HG02884 (cell line): ENCODE data around the gene ALDH1L1.

Source experiments
- ATAC-seq: cut with Tn5 transposase; IDR thresholded peaks from one replicate; pipeline ENCODE4 v1.9.1; 2021; ENCODE audit warnings: mild to moderate bottlenecking, moderate library complexity; ENCODE audit not compliant: unreplicated experiment

The ALDH1L1 gene

DNA sequence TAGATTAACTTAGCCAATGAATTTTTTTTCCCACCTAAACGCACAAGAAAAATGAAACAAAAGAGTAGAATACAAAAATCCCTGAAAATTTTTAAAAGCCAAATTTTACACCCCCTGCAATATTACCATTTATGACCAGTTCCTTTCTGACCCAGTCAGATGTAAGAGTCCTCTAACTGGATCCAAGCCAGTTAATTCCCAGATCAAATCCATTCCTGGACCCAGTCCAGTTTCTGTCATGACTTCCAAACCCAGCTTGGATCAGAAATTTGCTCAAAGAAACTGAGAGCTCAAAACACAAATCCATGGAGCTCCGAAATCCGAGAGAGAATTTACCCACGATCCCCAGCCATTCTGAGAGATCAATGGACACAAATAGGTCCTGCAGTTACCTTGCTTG lies 17.0 kb upstream of the ALDH1L1 start:
- no peak for ATAC-seq

DNA sequence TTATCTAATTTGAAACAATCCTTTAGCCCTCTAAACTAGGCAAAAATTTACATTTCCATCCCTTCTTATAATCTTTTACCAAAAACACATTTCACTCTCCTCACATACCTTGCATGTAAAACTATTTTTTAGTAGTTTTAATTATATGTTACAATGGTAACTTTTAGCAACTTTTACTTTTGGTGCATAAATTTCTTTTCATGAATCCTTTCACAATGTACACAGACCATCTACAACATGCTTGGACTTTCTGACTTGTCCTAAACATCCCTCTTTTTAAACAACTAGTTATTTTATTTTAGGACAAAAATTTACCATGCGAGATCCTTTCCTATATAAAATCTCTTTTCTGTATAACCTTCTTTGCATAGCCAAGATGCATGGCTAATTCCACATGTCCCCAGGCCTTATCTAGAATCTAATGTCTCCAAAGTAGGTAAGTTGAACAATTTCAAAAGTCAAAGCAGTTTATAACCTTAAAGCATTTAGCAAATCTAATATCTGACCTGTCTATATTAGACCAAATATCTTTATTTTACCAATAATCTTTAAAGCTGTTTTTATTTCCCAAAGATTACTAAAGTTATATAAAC lies 14.4 kb upstream of the ALDH1L1 start:
- ATAC-seq = no peak

DNA sequence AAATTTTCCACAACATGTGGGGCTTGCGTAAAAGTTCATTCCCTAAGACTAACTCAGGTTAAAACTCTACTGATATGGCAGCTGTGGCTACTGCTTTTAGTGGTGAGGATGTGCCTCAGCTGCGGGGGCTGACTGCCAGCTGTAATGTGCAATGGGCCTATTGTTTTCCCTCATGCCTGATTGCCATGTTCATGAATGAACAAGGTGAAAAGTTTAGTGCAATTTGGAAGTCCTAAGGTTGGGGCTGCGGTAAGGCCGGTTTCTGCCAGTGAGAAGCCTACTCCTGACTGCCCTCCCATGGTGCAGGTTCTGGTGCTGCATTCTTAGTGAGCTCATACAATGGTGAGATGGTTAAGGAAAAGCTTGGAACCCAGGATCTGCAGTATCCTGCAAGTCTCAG lies 10.9 kb upstream of the ALDH1L1 start:
- no peak for ATAC-seq

DNA sequence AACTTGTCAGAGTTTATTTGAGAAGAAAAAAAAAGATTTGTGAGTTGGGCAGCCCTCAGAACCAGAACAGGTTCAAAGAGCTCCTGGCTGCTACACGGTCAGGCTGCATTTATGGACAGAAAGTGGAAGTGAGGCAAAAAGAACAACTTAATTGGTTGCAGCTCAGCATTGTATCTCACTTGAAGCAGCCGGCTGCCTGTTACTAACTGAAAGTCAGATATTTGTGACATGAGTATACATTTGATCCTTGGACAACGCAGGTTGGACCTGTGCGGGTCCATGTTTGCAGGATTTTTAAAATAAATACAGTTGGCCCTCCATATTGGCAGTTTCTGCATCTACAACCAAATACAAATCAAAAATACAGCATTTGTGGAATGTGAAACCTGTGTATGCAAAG lies 7.5 kb upstream of the ALDH1L1 start:
- no peak for ATAC-seq

DNA sequence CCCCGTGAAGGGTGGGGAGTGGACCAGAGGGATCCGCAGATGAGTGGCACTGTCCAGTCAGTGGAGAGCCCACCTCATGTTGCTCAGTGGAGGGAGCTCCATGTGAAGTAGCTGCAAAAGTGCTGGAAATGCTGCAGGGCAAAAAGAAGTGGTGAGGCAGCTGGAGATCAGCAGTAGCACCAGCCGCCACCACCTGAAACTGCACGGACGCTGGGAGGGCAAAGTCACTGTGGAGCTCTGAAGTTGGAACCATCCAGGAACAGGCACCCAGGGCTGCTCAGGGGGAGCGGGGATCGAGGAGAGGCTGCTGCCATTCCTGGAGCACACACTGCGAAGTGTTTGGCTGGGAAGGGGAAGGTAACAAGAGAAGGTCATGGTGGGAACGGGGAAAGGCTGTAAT lies 6.4 kb upstream of the ALDH1L1 start:
- no peak for ATAC-seq

DNA sequence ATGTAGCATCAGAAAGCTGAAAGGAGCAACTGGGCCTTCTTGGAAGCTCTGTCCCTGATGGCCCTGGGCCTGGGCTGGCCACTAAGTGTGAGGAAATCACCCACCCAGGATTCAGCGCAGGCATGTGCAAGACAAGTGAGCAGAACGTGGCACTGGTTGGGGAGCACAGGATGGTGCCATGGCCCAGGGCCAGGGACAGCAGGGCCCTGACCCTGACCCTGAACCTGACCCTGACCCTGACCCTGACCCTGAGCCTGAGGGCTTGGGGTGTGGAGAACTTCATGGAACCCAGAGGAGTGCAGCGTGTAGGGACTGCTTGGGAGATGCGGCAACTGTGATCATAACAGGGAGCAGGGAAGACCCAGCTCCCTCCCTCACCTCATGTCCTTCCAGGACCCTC lies 5.9 kb upstream of the ALDH1L1 start:
- ATAC-seq = no peak

DNA sequence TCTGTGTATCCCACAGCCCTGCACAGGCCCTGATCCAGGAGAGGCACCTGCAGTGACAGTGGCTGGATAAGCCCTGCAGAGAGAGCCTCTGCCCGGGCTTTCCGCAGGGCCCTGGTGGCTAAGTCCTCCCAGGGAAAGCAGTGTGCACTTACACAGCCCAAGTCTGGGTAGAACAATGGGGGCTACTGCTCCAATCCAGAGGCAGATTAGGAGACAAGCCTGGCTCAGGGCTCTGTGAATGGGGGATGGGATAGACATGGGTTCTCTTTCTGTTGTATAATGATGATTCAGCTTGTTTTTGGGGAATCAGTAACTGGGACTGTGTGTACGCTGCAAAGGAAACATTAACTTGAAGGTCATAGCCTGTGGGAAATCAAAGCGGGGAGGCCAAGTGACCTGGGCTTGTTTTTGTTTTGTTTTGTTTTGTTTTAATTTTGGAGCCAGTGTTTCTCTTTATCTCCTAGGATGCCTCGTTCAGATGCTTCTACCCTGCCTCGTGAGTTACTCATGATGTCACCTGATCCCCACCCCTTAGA lies 4.1 kb upstream of the ALDH1L1 start:
- ATAC-seq = no peak

DNA sequence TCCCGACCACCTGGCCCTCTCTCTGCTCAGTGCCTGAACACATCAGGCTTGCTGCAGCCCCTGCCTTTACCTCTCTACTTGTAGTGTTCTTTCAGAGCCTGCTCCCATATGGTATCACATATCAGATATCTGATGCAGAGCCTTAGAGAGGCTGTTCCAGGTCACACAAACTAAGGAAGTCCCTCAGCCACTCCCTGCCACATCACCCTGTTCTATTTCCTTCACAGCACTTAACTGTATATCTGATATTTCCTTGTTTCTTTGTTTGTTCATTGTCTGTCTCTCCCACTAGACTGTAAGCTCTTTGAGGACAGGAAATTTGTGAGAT lies 976 bp upstream of the ALDH1L1 start:
- no peak for ATAC-seq

DNA sequence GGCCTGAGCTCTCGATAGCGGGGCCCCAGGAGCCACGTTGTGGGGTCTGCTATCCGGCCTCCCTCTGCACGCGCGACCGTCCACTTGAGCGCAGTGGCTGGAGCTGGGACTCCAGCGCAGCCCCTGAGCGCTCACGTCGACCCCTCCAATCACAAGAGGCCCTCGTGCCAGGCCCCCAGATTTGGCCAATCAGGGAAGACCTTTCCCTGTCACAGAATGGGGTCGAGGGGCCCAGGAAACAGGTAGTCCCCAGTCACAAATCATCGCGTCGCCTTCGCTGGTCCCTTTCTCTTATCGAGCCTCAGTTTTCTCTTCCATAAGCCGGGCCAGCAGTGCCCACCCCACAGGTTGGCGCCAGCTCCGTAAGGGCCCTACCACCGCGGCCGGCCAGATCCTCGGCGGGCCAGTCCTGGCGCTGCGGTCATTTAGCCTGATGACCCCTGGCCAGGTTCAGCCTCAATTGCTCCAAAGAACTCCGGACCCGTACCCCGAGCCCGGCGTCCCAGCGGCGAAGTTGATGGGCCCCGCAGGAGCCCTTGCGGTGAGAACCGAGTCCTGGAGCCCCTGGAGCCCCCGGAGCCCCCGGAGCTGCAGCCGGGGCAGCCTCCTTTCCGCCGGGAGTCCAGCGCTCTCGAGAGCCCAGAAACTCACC lies 435 bp downstream of the ALDH1L1 start:
- ATAC-seq = no peak

DNA sequence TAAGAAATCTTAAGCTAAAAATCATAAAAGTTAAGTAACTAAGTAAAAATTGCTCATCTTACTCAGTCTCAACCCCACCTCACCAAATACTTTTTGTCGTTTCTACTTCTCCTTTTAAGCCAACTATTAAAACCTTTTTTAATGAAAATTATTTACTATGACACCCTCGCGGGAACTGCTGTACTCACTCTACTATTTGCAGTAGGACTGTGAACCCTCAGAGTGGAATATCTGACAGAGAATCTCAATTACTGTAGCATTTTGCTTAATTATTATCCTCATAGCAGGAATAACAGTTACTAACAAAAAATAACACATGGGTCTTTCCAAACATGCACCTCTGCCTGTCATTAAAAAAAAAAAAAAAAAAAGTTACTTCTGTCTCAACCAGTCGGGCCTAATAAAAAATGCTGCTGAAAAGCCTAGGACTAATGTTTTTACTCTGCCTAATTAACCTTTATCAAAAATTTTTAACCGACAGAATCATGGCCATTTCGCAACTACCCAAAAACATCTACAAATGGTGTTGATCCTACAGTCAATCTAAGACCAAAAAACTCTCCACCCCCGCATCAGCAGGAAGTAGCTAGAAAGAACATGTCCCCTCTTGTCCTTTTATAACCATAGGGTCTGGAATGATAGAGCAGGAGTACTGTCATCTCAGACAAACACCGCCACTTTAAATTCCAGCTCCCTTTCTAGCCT lies 10.2 kb downstream of the ALDH1L1 start:
- no peak for ATAC-seq

DNA sequence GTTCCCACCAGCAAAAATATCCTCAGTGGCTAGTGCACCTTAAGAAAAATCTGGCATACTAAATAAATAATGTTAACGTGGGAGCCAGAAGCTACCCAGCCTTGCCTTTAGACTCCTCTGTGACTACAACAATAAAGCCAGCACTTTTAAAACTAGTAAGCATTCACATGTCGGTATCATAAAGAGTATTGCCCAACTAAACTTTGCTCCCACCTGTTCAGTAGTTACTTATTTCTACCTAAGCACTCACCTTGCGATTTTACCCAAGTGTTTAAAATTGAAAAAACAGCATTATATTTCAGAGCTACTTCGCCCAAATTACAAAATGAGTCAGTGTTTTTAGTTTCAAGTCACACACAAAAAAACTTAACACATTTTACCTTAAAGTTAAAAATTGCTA lies 12.8 kb downstream of the ALDH1L1 start:
- no peak for ATAC-seq

DNA sequence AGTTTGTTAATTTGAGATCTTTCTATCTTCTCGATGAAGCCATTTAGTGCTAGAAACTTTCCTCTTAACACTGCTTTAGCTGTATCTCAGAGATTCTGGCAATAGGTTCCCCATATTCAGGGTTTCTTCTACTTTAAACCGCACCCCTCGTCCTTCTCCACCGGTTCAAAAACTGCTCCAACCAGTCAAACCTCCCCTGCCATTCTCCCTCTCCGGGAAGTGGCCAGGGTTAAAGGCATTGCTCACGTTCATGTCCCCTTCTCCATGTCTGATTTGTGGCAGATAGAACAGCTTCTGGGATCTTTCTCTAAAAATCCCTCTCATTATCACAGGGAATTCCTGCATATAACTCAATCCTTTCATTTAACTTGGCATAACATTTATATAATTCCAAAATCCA lies 14.4 kb downstream of the ALDH1L1 start:
- no peak for ATAC-seq

DNA sequence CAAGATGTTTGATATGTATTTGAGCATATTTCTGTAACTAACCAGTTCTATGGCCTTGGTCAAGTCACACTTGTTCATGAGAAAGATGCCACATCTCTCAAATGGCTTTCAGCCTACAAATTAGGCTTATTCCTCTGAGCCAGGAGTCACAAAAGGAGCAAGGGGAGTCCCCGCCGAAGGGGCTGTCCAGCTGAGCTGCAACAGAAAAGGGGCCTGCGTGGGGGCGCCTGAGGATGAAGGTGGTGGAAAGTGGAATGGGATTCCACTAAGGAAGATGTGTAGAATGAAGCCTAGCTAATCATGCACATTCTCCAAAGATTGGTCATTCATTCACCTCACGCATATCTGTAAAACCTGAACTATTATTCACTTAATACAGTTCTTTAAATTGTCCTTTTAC lies 19.1 kb downstream of the ALDH1L1 start:
- no peak for ATAC-seq

DNA sequence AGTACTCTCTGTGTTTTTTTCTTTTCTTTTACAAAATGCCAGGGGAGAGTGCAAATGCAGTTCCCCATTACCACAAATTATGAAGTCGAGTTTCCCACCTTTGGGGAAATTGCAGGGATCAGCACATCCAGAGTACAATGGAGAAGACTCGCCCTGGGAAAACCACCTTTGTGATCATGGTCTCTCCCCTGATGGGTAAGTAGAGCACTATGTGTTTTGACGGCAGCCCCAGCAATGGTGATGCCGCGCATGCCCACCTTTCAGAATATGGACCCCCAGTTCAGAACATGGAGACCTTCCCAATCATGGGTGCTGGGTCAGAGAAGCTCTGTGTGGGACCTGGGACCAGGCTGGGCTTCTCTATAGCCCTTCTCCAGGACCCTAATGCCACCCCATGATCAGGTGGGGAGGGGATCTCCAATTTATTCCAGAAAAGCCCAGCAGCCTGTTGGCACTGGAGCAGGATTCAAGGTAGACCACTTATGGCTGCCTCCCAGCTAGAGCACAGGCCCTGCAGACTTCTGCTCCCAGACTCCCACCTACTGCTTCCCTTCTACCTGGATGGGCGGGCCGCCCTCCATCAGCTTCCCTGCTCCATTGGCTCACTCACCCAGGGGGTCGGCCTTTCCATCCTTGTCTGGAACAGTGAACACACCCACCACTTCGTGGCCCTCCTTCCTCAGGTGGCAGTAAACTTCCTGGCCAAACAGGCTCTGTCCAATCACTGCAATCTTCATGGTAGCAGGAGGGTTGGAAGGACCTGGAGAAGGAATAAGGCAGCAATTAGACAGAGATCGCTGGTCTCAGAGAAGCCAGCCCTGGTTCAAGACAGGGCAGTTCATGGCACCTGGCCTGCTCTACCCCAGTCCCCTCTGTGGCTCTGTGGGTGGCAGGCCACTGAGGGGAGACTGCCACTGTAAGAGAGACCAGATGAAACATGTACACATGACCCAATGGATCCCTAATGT lies 19.9 kb downstream of the ALDH1L1 start:
- no peak for ATAC-seq

DNA sequence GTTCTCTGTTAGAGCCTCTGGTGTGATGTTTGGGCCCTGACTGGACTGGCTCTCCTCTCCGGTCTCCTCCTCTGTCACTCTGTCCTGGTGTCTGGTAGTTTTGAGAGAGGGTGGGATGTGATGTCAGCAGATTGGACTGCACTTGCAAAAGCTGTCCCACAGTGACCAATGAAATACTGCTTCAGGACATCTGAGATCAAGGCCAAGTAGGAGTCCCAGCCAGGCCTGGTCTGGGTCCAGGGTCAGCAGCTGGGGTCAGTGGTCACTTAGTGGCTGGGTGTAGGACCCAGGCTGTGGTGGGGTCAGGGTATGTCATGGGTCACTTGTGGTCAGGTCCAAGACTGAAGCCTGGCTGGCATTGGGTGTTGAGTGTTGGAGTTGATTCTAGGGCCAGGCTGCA lies 20.9 kb downstream of the ALDH1L1 start:
- ATAC-seq = no peak

DNA sequence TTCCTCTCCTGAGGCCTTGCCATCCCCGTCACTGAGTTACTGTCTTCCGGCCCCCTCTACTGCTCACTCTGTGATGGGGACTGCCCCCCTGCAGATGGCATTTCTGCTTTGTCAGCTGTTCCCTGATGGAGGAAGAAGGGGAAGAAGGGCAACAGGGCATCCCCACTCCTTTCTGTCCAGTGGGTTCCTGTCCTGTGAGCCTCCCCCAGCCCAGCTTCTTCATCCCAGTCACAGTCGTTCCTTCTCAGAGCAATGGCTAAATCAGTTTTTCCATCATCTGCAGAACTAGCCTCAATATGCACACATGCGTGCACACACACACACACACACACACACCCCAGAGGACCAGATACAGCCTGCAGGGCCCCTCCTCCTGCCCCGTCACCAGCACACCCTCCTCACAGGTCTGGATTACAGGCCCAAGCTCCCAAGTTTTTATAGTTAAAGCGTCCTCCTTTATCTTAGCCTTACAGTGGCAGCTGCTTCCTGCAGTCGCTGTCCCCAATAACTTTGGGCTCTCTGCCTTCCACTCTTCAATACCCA lies 21.4 kb downstream of the ALDH1L1 start:
- no peak for ATAC-seq

DNA sequence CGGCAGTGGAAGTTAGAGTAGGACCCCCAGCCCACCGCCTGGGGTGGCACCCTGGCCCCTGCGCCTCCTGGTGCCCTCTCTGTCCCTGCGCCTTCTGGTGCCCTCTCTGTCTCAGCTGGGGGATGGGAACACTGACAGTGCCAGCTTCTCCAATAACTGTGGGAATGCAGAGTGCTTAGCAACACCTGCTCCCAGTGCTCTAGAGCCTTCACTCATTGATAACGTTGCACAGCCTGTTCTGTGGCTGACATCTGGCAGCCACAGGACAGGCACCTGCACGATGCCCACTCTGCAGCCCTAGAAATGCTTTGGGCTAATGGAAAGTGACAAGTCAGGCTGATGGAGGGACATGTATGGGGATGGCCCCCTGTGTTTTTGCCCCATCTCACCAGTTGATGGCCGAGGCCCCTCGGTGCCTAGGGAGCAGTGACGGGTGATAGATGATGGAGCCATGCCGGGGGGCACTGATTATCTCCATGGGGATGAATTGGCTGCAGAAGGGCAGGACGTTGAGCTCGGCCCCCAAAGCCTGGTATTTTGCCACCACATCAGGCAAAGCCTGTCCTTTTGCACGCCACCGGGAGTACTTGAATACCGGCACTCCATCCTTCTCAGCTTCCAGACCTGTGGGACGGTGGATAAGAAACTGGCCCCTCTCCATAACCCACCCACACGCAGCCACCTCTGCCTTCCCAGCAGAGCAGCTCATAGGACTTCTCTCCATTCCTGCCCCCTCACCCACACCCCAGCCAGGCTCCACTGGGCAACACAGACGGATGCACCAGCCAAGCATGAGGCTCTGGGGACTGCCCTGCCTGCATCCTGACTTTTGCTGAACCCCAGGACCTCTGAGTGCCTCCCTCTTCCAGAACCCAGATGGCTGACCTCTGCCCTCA lies 22.1 kb downstream of the ALDH1L1 start:
- no peak for ATAC-seq

DNA sequence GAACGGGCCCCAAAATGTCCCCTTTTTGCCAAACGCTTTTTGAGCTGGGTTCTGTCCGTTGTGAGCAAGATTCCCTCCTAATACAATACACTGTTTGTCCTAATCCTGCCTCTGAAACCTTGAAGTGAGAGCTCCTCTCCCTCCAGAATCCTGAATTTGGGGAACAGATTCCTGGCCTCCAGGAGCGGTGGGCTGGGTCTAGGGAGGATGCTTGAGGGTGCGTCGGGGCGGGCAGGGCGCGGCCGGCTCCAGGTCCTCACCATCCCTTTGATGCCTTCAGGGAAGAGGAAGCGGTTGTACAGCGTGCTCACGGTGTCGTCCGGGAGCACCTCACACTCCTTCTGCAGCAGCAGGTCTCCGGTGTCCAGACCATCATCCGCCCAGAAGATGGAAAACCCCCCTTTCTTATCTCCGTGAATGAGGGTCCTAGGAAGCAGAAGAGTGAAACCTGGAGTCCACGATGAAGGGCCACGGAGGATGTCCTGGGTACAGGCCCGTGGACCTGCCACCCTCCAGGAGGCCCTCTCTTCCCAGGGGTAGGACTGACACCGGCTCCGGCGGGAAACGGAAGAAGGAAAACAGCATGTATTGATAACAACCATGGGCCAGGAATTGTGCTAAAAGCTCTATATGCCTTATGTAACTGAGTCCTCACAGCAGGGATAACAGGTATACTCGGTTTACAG lies 23.2 kb downstream of the ALDH1L1 start:
- ATAC-seq = no peak

DNA sequence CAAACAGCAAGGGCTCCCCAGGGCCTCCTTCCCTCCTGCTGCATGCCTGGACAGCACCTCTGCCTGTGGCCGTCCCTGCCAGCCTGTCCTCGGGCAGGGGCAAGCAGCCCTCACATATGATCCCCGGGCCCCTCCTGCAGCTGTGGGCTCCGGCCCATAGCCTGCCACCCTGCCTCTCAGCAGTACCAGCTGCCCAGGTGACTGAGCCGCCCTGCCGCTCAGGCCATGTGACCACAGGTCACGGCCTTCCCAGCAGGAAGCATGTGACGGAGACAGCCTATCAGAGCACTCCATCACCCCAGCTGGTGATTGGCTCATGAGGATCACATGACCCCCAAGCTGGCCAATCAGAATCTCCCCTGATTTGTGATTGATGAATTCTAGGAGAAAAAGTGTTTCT lies 23.9 kb downstream of the ALDH1L1 start:
- no peak for ATAC-seq
